Glutamatergic neuron (in vitro differentiated cells): ENCODE measurements around the gene PTPN7. TPM values are rescaled to one million over a fixed set of nuclear protein-coding genes. Genes with fewer than 3 reads are reported as not detected.

Experiments used
- DNase-seq: peaks from one replicate; pipeline ENCODE4 v3.0.0; 2022
- H3K27ac Mint-ChIP-seq: one replicate; pipeline ENCODE4 v1.8.0; 2020; ENCODE audit warnings: mild to moderate bottlenecking, mixed read lengths, inconsistent platforms; ENCODE audit not compliant: unreplicated experiment
- H3K27me3 Mint-ChIP-seq: one replicate; pipeline ENCODE4 v1.8.0; 2020; ENCODE audit warnings: mild to moderate bottlenecking, moderate library complexity, mixed read lengths, inconsistent platforms; ENCODE audit not compliant: unreplicated experiment
- H3K36me3 Mint-ChIP-seq: one replicate; pipeline ENCODE4 v1.8.0; 2020; ENCODE audit warnings: mild to moderate bottlenecking, mixed read lengths, inconsistent platforms; ENCODE audit not compliant: unreplicated experiment
- H3K4me1 Mint-ChIP-seq: one replicate; pipeline ENCODE4 v1.8.0; 2020; ENCODE audit warnings: mild to moderate bottlenecking, low read depth, mixed read lengths, inconsistent platforms; ENCODE audit not compliant: unreplicated experiment
- H3K4me3 Mint-ChIP-seq: one replicate; pipeline ENCODE4 v1.8.0; 2020; ENCODE audit warnings: mild to moderate bottlenecking, mixed read lengths, inconsistent platforms; ENCODE audit not compliant: unreplicated experiment
- H3K9me3 Mint-ChIP-seq: one replicate; pipeline ENCODE4 v1.8.0; 2020; ENCODE audit warnings: mild to moderate bottlenecking, moderate library complexity, mixed read lengths, inconsistent platforms; ENCODE audit not compliant: unreplicated experiment
- CTCF ChIP-seq: fragments of 200-600 bp; sonication (generic); IDR thresholded peaks from one replicate; pipeline ENCODE4 v1.5.0; 2021; ENCODE audit not compliant: partially characterized antibody, unreplicated experiment
- long read RNA-seq: library from polyadenylated mRNA; unstranded; transcript quantifications from one replicate; pipeline ENCODE4 v2.0.0, GENCODE V29; 2020; ENCODE audit not compliant: unreplicated experiment
- total RNA-seq: library from RNA; stranded (reverse); fragmentation: NEBNext Ultra II Directional; extraction: Animal tissue kit (Norgen Biotek cat#: 25700); gene quantifications from one replicate; pipeline ENCODE4 v1.2.1, GENCODE V29; 2021; ENCODE audit not compliant: unreplicated experiment

PTPN7 gene
- total RNA-seq: not detected
- long read RNA-seq: 0 reads

- Mint-ChIP-seq H3K27me3 (peaks cover 10% of the 10 kb centered on the region), H3K9me3 (no peaks in the 10 kb centered on the region), H3K4me1 (peaks cover 14% of the 10 kb centered on the region), H3K36me3 (no peaks in the 10 kb centered on the region), H3K27ac (peak within 1 kb of the TSS; percentile 11), H3K4me3 (no peak within 1 kb of the TSS)
- DNase-seq: no peak
- TF ChIP-seq CTCF: no peak
Measured at GRCh38 chr1:202160377-202160940, at the start of gene PTPN7. TSS of gene PTPN7 (minus strand) at chr1:202160602. CDS start at chr1:202159402, 1,200 bp downstream.

GRCh38 chr1:202208351-202208857 is 48.0 kb upstream of the PTPN7 start:
- H3K36me3 Mint-ChIP-seq: no peaks in the 10 kb centered on the region
- H3K4me3 Mint-ChIP-seq: no peak overlapping the region
- no peak for TF ChIP-seq CTCF
- H3K9me3 Mint-ChIP-seq: peaks cover 4% of the 10 kb centered on the region
- peaks cover 16% of the 10 kb centered on the region for H3K27me3 Mint-ChIP-seq
- no peaks in the 10 kb centered on the region for H3K4me1 Mint-ChIP-seq
- H3K27ac Mint-ChIP-seq: no peak overlapping the region
- DNase-seq: no peak

- Mint-ChIP-seq H3K4me3 (no peak overlapping the region), H3K36me3 (no peaks in the 10 kb centered on the region), H3K9me3 (peaks cover 4% of the 10 kb centered on the region), H3K27ac (no peak overlapping the region), H3K4me1 (no peaks in the 10 kb centered on the region), H3K27me3 (peaks cover 6% of the 10 kb centered on the region)
- DNase-seq: no peak
- TF ChIP-seq CTCF: no peak
Measured at GRCh38 chr1:202207292-202207691, 46.9 kb upstream of the PTPN7 start.

GRCh38 chr1:202205523-202206190 is 45.3 kb upstream of the PTPN7 start:
- no peak overlapping the region for H3K27ac Mint-ChIP-seq
- no peak overlapping the region for H3K4me3 Mint-ChIP-seq
- TF ChIP-seq CTCF: no peak
- DNase-seq: peak; percentile 51
- peaks cover 3% of the 10 kb centered on the region for H3K9me3 Mint-ChIP-seq
- H3K4me1 Mint-ChIP-seq: no peaks in the 10 kb centered on the region
- peaks cover 4% of the 10 kb centered on the region for H3K27me3 Mint-ChIP-seq
- no peaks in the 10 kb centered on the region for H3K36me3 Mint-ChIP-seq

- DNase-seq: no peak
- no peaks in the 10 kb centered on the region for H3K36me3 Mint-ChIP-seq
- peaks cover 2% of the 10 kb centered on the region for H3K4me1 Mint-ChIP-seq
Measured at GRCh38 chr1:202204065-202204464, 43.7 kb upstream of the PTPN7 start.

More at GRCh38 chr1:202204065-202204464, 43.7 kb upstream of the PTPN7 start:
- Mint-ChIP-seq H3K4me3 (no peak overlapping the region), H3K27me3 (peaks cover 3% of the 10 kb centered on the region), H3K9me3 (peaks cover 3% of the 10 kb centered on the region), H3K27ac (no peak overlapping the region)
- TF ChIP-seq CTCF: no peak
